CD14-positive monocyte (primary cell): Measurements from ENCODE around the gene RAD54L. TPM values are rescaled to one million over a fixed set of nuclear protein-coding genes. Genes with fewer than 3 reads are reported as not detected.

Source experiments
- DNase-seq, 3 donors: peaks; one replicate each; pipeline ENCODE4 v3.0.0-alpha.2; 2011 to 2022
- H2AFZ ChIP-seq: 2 replicates; pipeline ENCODE4 v1.6.0; 2012; ENCODE audit warnings: mild to moderate bottlenecking, low read depth, low read length, inconsistent platforms; ENCODE audit not compliant: insufficient read depth, poor library complexity, severe bottlenecking
- H3K27ac ChIP-seq, 2 donors: 1 replicate in 1 of 2; 2 replicates in 1 of 2; pipeline ENCODE4 v1.5.1; 2012 to 2013; ENCODE audit warnings: low read length in 2 of 2, control low read depth in 1 of 2, inconsistent platforms in 1 of 2, low read depth in 1 of 2, mild to moderate bottlenecking in 1 of 2
- H3K27me3 ChIP-seq, 2 donors: one replicate each; pipeline versions ENCODE4 v1.6.0 to v1.6.1; 2011 to 2013; ENCODE audit warnings: low read length in 2 of 2; ENCODE audit not compliant: control insufficient read depth in 2 of 2, insufficient read depth in 2 of 2
- H3K36me3 ChIP-seq, 2 donors: replicated peaks in 1 of 2; 1 replicate in 1 of 2; 2 replicates in 1 of 2; pipeline versions ENCODE4 v1.5.1 to v1.6.1; 2012 to 2013; ENCODE audit warnings: low read length in 2 of 2, control low read depth in 1 of 2, inconsistent platforms in 1 of 2, mild to moderate bottlenecking in 1 of 2; ENCODE audit not compliant: insufficient read depth in 2 of 2, control insufficient read depth in 1 of 2
- H3K4me1 ChIP-seq, 2 donors: 1 replicate in 1 of 2; 2 replicates in 1 of 2; pipeline versions ENCODE4 v1.5.1 to v1.6.1; 2012 to 2013; ENCODE audit warnings: low read length in 2 of 2, control low read depth in 1 of 2, inconsistent platforms in 1 of 2, mild to moderate bottlenecking in 1 of 2, moderate library complexity in 1 of 2; ENCODE audit not compliant: insufficient read depth in 2 of 2, control insufficient read depth in 1 of 2
- H3K4me2 ChIP-seq: replicated peaks from 2 replicates; pipeline ENCODE3; 2012; ENCODE audit warnings: low read length, moderate library complexity, mild to moderate bottlenecking; ENCODE audit not compliant: poor library complexity, severe bottlenecking; ENCODE audit errors: extremely low read depth
- H3K4me3 ChIP-seq, 3 experiments: fragments of 200-600 bp in 1 of 3; sonication (generic) in 1 of 3; replicated peaks in 1 of 3; 1 replicate in 2 of 3; 2 replicates in 1 of 3; pipeline ENCODE4 v1.5.1; 2011 to 2013; ENCODE audit warnings: low read length in 3 of 3, mild to moderate bottlenecking in 3 of 3, control low read depth in 2 of 3, low read depth in 2 of 3, inconsistent platforms in 1 of 3, moderate library complexity in 1 of 3
- H3K79me2 ChIP-seq: 2 replicates; pipeline ENCODE4 v1.6.0; 2012; ENCODE audit warnings: mild to moderate bottlenecking, control low read depth, inconsistent platforms, low read length, moderate library complexity; ENCODE audit not compliant: insufficient read depth
- H3K9ac ChIP-seq: 2 replicates; pipeline ENCODE4 v1.6.0; 2017; ENCODE audit warnings: low read length, mild to moderate bottlenecking; ENCODE audit not compliant: insufficient read depth, poor library complexity, severe bottlenecking
- H3K9me3 ChIP-seq, 2 donors: replicated peaks in 1 of 2; 1 replicate in 1 of 2; 2 replicates in 1 of 2; pipeline versions ENCODE4 v1.5.1 to v1.6.1; 2012 to 2013; ENCODE audit warnings: low read length in 2 of 2, control low read depth in 1 of 2; ENCODE audit not compliant: control insufficient read depth in 1 of 2, insufficient read depth in 1 of 2
- H4K20me1 ChIP-seq: 2 replicates; pipeline ENCODE4 v1.6.0; 2012; ENCODE audit warnings: mild to moderate bottlenecking, low read length, control low read depth, moderate library complexity; ENCODE audit not compliant: insufficient read depth
- H3K27ac Mint-ChIP-seq, 7 donors: one replicate each; pipeline ENCODE4 v1.8.0; 2020; ENCODE audit warnings: mild to moderate bottlenecking in 7 of 7, mixed read lengths in 7 of 7, moderate library complexity in 6 of 7, inconsistent platforms in 2 of 7
- H3K27me3 Mint-ChIP-seq, 3 donors: one replicate each; pipeline ENCODE4 v1.8.0; 2021 to 2022; ENCODE audit warnings: low read depth in 3 of 3, mild to moderate bottlenecking in 3 of 3, mixed read lengths in 3 of 3, moderate library complexity in 3 of 3, inconsistent platforms in 1 of 3
- H3K36me3 Mint-ChIP-seq, 2 donors: one replicate each; pipeline ENCODE4 v1.8.0; 2020; ENCODE audit warnings: mixed read lengths in 2 of 2, inconsistent platforms in 1 of 2, mild to moderate bottlenecking in 1 of 2
- H3K4me1 Mint-ChIP-seq: one replicate; pipeline ENCODE4 v1.8.0; 2020; ENCODE audit warnings: mild to moderate bottlenecking, mixed read lengths
- H3K4me3 Mint-ChIP-seq, 2 donors: one replicate each; pipeline ENCODE4 v1.8.0; 2020; ENCODE audit warnings: mild to moderate bottlenecking in 2 of 2, mixed read lengths in 2 of 2, moderate library complexity in 1 of 2
- H3K9me3 Mint-ChIP-seq, 7 donors: one replicate each; pipeline ENCODE4 v1.8.0; 2020 to 2022; ENCODE audit warnings: mixed read lengths in 7 of 7, mild to moderate bottlenecking in 6 of 7, moderate library complexity in 6 of 7, inconsistent platforms in 2 of 7
- CTCF ChIP-seq: fragments of 200-600 bp; IDR thresholded peaks from one replicate; pipeline ENCODE4 v1.8.0; 2022; ENCODE audit warnings: antibody characterized with exemption, mild to moderate bottlenecking
- WGBS: methylation state at CpG from one replicate; pipeline ENCODE4 v1.1.5; 2013; ENCODE audit warnings: missing lambda C conversion rate; ENCODE audit not compliant: insufficient coverage; 5-methylcytosine and 5-hydroxymethylcytosine counted together
- intact Hi-C, 2 donors: fragments of 100-400 bp; cut with micrococcal nuclease; formaldehyde crosslinking; loops; one replicate each; pipeline versions ENCODE4 v1.15.0 to v1.15.1; 2023
- polyA plus RNA-seq, 3 donors: library from polyadenylated mRNA; depleted of rRNA in 1 of 3; unstranded in 2 of 3; stranded (reverse) in 1 of 3; fragments of 300-500 nt in 2 of 3; fragments of >200 nt in 1 of 3; fragmentation: Illumina TruSeq in 2 of 3; gene quantifications; 1 replicate in 2 of 3; 2 replicates in 1 of 3; pipeline ENCODE4 v1.2.3, GENCODE V29; 2012 to 2021

RAD54L gene
- polyA plus RNA-seq, 3 donors = 0.13 TPM; not detected in 2

- no peak overlapping the region for H3K4me3 ChIP-seq
Measured at GRCh38 chr1:46215504-46215903, 32.1 kb upstream of the RAD54L start.

GRCh38 chr1:46218443-46218842 lies 29.1 kb upstream of the RAD54L start:
- Histone ChIP-seq H2AFZ (no peak overlapping the region), H3K9ac (no peak overlapping the region), H4K20me1 (no peaks in the 10 kb centered on the region), H3K9me3 (no peaks in the 10 kb centered on the region), H3K36me3 (no peaks in the 10 kb centered on the region), H3K4me2 (no peak overlapping the region), H3K27me3 (no peaks in the 10 kb centered on the region), H3K79me2 (no peaks in the 10 kb centered on the region), H3K4me3 (no peak overlapping the region), H3K27ac (no peak overlapping the region), H3K4me1 (no peaks in the 10 kb centered on the region)
- Mint-ChIP-seq H3K9me3 (peaks cover 0 to 1% (median 0%) of the 10 kb centered on the region in 7 donors), H3K27ac (no peak overlapping the region), H3K4me3 (no peak overlapping the region), H3K27me3 (peaks cover 1 to 4% (median 3%) of the 10 kb centered on the region in 3 donors), H3K4me1 (no peaks in the 10 kb centered on the region), H3K36me3 (no peaks in the 10 kb centered on the region)
- no peak for DNase-seq
- TF ChIP-seq CTCF = no peak
- 96% methylated on average over 6 of the region's 8 CpGs for WGBS
- intact Hi-C loops = no loop called here

More at GRCh38 chr1:46215504-46215903, 32.1 kb upstream of the RAD54L start:
- Mint-ChIP-seq H3K4me3 (no peak overlapping the region), H3K4me1 (no peaks in the 10 kb centered on the region), H3K27me3 (peaks cover 1 to 4% (median 3%) of the 10 kb centered on the region in 3 donors), H3K9me3 (peaks cover 0 to 1% (median 0%) of the 10 kb centered on the region in 7 donors), H3K27ac (no peak overlapping the region), H3K36me3 (no peaks in the 10 kb centered on the region)
- Histone ChIP-seq H3K9ac (no peak overlapping the region), H3K27ac (no peak overlapping the region), H4K20me1 (no peaks in the 10 kb centered on the region), H3K79me2 (no peaks in the 10 kb centered on the region), H3K4me2 (no peak overlapping the region), H2AFZ (no peak overlapping the region), H3K4me1 (no peaks in the 10 kb centered on the region), H3K9me3 (no peaks in the 10 kb centered on the region), H3K27me3 (no peaks in the 10 kb centered on the region), H3K36me3 (no peaks in the 10 kb centered on the region)
- no peak for TF ChIP-seq CTCF
- intact Hi-C loops = no loop called here
- no peak for DNase-seq
